Measurements from ENCODE around the gene FOXE1.

The FOXE1 gene

GRCh38 chr9:97866848-97867247, 13.8 kb downstream of the FOXE1 start:
- no peak for DNase-seq

- no peak for DNase-seq
Observed at GRCh38 chr9:97868859-97869258, 15.8 kb downstream of the FOXE1 start.

- DNase-seq = no peak
Observed at GRCh38 chr9:97873425-97873824, 20.4 kb downstream of the FOXE1 start.

DNA sequence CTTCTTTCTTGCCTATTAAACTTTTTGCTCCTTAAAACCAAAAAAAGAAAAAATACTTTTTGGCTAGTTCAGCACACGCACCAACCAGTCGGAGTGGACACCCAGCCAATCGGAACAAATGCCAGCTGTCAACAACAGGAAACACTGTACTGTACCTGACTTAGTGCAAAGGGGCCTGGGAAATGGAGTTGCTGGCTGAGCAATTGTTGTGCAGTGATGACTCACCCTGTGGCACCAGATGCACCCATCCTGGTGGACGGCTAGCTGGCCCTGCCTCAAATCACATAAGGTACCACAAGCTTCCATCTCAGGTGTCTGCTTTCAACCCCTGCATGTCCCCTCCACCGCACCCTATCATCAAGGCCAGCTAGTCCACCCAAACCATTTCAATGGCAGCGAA, 20.9 kb downstream of the FOXE1 start:
- DNase-seq = no peak

DNA sequence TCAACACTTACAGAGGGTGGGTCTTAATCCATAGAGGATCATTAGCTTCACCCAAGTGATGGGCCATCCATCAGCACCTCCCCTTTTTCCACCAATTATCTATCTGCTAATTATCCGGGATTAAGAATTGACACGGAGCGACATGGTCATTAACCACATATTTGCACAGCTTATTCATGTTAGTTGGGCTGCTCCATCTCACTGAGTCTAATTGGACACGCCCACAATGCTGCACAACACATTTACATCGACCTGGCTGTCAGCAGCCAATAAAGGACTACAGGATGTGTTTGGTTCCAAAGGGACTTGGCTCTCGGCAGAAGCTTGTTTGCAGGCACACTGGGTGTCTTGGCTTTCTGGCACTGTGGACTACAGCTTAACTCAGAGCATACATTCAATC, 21.6 kb downstream of the FOXE1 start:
- no peak for DNase-seq

GRCh38 chr9:97875111-97875510, 22.1 kb downstream of the FOXE1 start:
- DNase-seq = no peak

GRCh38 chr9:97876061-97876460, 23.0 kb downstream of the FOXE1 start:
- no peak for DNase-seq

DNA sequence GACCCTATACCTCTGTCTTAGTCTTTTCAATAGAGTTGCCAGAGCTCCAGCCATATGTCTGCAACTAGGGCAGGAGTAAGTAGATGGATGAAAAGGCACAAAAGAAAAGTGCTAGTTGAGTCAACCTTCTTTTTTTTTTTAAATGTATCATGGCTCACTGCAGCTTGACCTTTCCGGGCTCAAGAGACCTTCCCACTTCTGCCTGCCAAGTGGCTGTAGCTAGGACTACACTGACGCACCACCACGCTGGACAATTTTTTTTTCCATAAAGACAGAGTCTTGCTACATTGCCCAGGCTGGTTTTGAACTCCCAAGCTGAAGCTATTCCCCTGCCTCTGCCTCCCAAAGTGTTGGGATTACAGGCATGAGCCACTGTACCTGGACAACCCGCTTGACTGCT, 27.3 kb downstream of the FOXE1 start:
- DNase-seq = no peak

GRCh38 chr9:97889941-97890887, 37.2 kb downstream of the FOXE1 start:
- peak in 1 of 2 donors; percentile 26 for DNase-seq

DNA sequence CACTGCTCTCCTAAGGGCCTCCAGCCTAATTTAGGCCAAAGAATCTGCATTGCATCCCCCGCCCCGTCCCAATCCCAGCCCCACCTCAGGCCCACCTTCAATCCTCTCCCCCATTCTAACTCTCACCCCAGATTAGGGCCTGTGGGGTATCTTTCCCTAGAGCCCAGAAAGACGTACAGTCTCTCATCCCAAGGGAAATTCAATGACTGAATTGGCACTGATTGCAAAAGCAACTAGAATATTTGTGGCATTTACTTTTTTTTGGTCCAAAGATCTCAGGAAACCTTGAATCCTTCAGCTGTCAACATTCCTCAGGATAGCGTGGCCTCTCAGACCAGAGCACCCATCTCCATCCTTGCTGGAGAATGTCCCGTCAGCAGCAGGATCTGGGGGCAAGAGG, 38.7 kb downstream of the FOXE1 start:
- no peak for DNase-seq

DNA sequence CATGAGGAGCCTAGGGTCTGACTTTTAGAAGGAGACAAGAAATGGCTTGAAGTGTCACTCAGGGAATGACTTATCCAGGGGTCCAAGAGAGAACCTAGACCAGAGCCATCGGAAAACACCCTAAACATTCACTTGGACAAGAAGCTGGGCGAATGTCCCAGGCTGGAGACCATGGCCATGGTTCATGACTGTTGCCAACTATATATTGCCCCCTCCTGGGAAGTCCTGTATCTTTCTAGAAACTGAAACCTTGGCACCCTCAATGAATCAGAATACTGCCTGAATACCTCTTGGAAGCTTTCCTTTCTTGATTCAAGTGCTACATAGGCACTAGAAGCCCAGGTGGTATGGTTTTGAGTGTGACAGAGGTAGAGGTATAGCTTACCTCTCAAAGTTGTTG, 39.4 kb downstream of the FOXE1 start:
- DNase-seq = no peak

- no peak for DNase-seq
Observed at GRCh38 chr9:97895211-97895610, 42.2 kb downstream of the FOXE1 start.

DNA sequence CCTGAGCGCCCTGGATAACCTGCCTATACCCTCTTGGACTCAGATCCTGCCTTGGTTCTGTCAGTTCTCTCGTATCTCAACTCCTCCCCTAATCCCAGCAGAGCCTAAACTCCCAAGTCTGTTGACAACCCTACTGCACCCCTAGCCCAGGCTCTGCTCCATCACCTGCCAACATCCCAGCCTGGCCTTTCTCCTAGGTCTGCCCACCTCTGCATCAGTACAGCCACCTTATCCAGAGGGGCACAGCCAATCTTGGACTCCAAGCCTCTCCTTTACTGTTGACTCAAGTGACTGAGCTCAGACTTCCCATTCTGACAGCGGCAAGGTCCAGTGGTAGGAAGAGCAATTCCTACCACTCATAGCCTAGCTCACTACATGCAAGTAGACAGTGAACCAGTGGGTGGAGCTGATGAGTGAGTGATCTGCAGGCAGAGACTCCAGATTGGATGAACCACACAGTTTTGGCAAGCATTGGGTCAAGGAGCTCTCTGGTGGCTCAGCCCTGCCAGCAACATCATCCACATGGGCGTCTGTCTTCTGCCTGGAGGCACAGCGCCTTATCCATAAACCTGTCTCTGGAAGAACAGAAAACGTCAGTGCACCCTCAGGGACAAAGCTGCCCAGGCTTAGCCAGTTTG, 42.8 kb downstream of the FOXE1 start:
- peak in 1 of 2 donors; percentile 4 for DNase-seq

DNA sequence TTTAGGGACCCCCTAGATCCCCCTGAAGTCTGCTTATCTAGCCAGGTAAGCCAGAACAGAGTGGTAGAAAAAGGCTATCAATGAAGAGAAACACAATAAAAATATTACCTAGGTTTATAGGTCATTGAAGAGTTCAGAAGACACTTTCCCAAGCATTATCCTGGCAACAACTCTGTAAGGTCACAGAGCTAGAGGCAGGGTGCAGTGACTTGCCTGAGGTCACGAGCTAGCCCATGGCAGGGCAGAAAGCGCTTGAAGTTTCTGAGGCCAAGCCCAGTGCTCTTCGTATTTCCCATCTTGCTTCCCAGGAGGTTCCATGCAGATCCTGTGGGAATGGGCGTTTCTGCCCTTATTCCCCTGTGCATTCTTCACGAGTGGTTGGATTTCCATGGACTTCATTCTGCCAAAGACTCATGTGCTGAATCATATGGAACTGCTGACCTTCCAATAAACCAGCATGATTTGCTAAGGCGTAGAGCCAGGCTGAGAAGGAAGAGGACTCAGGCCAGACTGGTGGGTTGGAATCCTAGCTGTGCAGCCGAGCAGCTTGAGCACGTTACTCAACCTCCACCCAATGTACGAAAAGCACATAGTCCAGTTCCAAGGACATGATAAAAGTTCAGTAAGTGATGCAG, 47.2 kb downstream of the FOXE1 start:
- DNase-seq = no peak

DNA sequence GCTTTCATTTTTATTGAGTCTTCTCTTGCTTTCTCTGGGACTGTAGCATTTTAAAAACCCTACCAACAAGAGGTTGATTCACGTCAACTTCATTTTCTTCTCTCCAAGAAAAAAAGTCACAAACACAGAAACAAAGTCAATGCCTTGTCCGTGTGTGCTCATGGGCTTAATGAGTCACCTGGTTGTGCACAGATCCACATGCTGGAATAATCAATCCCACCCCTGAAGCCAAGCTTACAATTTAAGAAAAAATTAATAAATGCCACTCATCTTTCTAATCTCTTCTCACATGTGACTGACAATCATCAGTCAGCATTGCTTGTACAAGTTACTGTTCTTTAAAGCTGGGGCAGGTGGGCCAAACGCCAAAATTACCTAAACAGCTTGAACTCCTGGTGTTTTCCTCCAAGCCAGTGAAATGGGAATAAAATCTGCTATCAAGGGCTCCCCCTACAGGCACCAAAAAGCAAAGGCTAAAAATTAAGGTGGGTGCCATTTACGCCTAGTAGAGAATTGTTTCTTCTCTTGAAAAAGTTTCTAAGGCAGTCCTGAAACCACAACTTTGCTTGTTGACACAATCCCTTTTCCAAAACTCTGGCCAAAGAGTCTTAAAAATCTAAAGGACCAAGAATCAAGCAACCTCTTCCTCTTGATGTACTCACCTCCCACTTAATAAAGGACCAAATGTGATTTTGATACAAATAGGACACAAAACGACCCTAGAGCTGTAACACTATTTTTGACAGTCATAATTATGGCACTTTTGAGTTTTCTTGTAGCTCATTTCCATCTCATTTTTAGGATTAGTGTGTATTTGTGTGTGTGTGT, 47.9 kb downstream of the FOXE1 start:
- no peak for DNase-seq

GRCh38 chr9:97903177-97903576, 50.2 kb downstream of the FOXE1 start:
- DNase-seq = no peak

DNA sequence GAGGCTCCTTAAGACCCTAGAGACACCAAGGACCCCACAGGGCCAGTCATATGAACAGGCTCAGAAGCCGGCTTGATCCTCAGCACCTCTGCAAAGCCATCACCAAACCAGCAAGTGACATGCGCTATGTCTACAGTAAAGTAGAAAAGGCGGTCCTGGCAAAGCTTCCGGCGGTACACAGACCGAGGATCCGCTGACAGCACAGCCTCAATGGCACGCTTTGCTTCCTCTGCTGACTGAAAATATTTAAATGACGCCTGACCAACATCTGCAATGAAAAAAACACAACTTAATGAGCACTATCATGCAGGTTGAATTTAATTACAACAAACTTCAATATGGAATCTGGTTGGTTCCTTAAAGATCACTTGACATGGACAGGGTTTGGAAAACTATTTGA, 51.7 kb downstream of the FOXE1 start:
- no peak for DNase-seq

GRCh38 chr9:97905228-97905627, 52.2 kb downstream of the FOXE1 start:
- DNase-seq = peak in 1 of 2 donors; percentile 74

All from bone marrow (tissue), 2 donors.